Measurements from ENCODE around the gene MAB21L4. TPM values are rescaled to one million over a fixed set of nuclear protein-coding genes. Genes with fewer than 3 reads are reported as not detected.

MAB21L4 gene
- total RNA-seq, 1 experiment from 2014 or later: not detected

DNA sequence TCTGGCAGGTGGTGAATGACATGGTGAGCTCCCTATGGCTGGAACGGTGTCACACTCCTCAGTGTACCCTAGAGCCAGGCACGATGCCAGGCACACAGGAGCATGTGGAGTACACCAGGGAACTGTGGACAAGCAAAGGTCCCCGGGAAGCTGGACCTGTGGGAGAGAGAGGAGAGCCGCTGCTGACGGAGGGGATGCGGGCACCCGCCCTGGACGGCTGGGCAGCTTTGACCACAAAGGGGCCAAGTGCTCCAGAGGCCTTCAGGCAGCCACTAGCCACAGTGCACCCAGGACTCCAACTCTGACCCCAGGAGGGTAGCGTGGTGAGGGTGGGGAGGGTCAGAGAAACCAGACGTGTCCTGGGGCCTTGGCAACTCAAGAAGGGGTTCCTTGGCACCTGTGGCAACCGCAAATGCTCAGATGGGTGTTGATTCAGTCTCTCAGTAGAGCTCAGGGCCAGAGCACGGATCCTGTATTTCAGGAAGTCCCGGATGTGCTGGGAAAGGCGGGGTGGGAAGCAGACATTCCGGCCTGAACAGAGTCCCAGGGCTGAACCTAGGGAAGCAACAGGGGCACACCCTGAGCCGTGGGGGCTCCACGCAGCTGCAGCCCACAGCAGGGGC lies 2.3 kb upstream of the MAB21L4 start:
- no peak for DNase-seq (ENCODE audit: extremely low read depth, low read depth)

GRCh38 chr2:240896871-240897692 lies 1.1 kb upstream of the MAB21L4 start:
- no peak for DNase-seq (ENCODE audit: extremely low read depth, low read depth)

GRCh38 chr2:240896394-240896793 lies 438 bp upstream of the MAB21L4 start:
- no peak for DNase-seq (ENCODE audit: extremely low read depth, low read depth)

DNA sequence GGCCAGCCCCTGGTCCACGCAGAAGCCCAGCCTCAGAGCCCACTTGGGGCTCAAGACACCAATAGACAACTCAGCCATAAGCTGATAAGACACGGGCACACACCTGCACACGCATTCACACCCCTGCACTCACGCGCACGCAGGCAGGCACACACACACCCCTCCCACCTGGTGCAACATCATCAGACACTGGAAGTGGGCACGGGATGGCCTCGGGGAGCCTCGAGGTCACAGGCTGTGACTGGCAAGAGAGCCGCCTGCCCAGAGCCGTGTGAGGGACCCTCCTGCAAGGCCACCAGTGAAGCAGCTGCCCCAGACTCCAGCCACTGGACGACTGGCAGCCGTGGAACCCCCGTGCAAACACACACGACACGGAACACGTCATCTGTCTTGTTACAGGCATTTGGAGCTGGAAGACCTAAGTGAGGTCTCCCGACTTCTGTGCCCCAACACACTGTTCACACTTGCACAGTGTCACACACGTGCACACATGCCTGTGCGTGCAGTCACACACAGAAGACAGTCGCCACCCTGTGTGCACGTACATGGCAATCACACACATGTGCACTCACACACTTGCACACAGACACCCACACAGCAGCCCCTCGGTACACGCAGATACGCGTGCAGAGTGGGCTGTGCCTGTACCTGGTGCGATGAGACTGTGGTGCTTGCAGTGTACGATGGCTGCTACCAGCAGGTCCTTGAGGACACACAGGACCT lies 959 bp downstream of the MAB21L4 start:
- DNase-seq (ENCODE audit: extremely low read depth, low read depth): no peak

GRCh38 chr2:240894006-240894405 lies 1.9 kb downstream of the MAB21L4 start:
- no peak for DNase-seq (ENCODE audit: extremely low read depth, low read depth)

GRCh38 chr2:240893363-240893844 lies 2.6 kb downstream of the MAB21L4 start:
- DNase-seq (ENCODE audit: extremely low read depth, low read depth): no peak

- no peak for DNase-seq (ENCODE audit: extremely low read depth, low read depth)
Observed at GRCh38 chr2:240892925-240893324, 3.0 kb downstream of the MAB21L4 start.

GRCh38 chr2:240892356-240892755 lies 3.6 kb downstream of the MAB21L4 start:
- DNase-seq (ENCODE audit: extremely low read depth, low read depth): no peak

DNA sequence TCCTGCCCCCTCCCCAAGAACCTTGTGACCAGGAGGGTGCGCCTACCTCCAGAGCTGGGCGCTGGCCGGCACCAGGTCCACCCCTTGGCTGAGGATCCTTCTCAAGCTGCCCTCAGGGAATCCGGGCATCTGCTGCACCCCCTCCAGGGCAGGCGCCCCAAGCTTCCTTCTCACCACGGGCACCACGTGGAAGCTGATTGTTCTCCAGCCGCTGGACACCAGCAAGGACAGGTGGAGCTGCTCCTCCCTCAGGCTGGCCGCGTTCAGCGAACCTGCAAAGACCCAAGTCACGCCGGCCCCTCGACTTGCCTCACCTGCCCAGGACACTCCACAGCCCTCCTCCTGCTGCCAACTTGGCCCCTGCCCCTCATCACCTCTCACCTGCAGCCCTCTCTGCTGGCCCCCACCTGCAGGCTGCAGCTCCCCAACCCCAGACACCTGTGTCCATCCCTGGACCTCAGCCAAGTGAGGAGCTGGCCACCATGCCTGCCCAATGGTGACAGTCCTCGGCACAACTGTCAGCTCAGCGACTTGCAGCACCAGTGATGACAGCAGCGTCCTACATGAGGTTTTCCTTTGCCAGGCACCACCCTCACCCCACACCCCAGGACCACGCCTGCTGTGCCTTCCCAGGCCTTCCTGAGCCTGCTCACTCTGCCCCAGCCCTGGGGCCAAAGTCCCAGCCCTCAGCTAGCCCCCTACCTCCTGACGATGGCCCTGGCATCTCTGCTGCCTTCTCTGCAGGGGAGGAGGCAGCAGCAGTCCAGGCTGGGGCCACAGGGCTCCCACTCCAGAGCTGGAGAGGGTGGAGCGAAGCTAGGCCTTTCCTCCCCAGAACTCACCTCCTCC lies 4.2 kb downstream of the MAB21L4 start:
- no peak for DNase-seq (ENCODE audit: extremely low read depth, low read depth)

- DNase-seq (ENCODE audit: extremely low read depth, low read depth): no peak
Observed at GRCh38 chr2:240890691-240891090, 5.3 kb downstream of the MAB21L4 start.

DNA sequence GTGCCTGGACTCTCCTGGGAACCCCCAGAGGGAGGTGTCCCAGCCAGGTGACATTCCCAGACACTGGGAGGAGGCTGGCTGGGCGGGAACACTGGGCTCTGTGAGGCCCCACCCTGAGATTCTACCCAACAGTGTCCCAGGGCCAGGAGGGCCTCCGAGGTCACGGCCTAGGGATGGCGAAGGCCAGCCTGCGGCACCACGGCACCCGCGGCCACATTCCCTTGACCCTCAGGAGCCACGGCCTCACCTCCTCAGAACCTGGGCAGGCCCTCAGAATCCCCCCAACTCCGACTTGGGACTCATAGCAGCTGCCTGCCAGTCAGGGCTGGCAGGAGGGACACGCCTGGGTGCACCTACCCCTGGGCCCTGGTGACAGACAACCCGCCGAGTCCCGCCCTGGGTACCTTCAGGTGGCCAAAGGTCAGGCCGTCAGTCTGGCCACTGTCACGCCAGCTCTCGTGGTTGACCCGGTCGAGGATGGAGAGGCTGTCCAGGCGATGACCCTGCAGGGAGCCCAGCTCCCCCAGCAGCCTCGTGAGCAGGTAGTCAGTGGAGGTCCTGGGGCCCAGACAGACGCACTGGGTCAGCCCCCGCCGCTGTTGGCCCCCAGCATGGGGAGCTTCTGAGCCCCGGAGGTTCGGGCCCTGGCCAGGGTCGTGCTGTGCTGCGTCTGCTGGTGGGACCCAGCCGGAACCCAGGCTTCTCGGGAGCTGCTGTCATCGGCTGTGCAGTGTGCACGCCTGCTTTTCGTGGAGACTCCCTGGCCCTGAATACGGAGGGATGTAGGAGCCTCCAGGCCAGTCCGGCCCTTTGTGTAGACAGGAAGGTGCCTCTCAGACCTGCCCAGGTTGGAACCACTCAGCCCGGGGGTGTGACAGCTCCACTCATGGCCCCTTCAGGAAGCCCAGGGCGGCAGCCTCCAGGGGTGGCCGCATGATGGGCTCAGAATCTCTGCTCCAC lies 6.1 kb downstream of the MAB21L4 start:
- no peak for DNase-seq (ENCODE audit: extremely low read depth, low read depth)

- DNase-seq (ENCODE audit: extremely low read depth, low read depth): no peak
Observed at GRCh38 chr2:240888890-240889573, 6.9 kb downstream of the MAB21L4 start.

GRCh38 chr2:240888130-240888889 lies 7.6 kb downstream of the MAB21L4 start:
- no peak for DNase-seq (ENCODE audit: extremely low read depth, low read depth)

DNA sequence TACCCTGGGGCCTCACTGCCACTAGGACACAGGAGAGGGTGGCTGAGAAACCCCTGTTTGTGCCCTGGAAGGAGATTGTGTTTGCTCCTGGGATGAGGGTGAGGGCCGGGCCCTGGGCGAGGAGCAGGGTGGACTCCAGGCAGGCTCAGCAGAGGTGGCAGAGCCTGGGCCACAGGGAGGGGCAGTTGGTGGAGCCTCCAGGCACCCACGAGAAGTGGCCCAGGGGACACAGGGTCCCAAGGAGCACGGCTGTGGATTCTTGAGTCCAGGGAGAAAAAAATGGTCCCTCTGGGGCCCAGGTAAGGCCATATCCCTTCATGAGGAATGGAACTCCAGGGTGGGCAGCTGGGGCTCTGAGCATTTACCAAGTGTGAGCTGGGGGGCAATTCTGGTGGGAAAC lies 8.3 kb downstream of the MAB21L4 start:
- no peak for DNase-seq (ENCODE audit: extremely low read depth, low read depth)

DNA sequence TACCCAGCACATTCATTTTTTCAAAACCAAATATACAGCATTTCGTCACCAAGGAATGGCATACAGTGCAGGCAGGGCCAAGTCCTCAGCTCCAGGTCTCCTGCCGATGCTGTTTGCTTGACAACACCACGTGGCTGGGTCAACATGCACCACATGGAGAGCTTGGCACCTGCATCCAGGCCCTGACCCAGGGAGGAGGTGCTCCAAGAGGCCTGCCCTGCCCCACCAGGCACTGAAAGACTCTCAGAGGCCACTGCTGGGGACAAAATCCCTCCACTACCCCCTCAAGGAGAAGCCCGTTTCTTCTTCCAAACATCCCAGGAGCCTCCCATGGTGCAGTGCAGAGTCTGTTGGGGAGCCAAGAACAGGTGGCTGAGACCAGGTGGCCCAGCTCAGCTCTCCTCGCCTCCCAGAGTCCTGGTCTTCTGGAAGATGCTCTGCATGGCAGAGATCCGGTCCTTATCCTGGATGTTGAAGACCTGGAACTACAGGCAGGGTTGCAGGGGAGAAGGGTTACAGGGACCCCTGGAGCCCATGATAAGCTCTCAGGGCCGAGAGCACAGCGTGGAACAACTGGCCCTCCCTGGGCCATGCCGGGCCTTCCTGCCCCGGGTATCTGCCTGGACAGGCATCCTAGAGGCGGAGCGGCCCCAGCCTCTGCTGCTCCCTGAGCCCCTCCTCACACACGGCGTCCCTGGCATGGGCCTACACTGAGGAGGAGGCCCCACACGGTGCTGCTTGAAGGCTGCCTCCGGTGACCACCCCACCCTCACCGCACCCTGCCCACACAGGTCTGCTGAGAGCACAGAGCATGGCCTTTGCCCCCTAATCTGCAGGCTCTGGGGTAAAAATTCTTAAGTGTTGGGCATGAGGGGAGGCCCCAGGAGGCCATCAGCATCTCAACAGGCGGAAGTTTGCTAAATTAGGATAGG lies 9.0 kb downstream of the MAB21L4 start:
- no peak for DNase-seq (ENCODE audit: extremely low read depth, low read depth)

GRCh38 chr2:240886023-240886565 lies 9.9 kb downstream of the MAB21L4 start:
- DNase-seq (ENCODE audit: extremely low read depth, low read depth): no peak

GRCh38 chr2:240885566-240885965 lies 10.4 kb downstream of the MAB21L4 start:
- DNase-seq (ENCODE audit: extremely low read depth, low read depth): no peak
